ENCODE data around the gene DHX58. TPM values are rescaled to one million over a fixed set of nuclear protein-coding genes. Genes with fewer than 3 reads are reported as not detected.
A peak's percentile ranks its signal among the peaks of the same experiment; 100 is the strongest.
"Not testable (repeated sequence)": the region's sequence is repeated elsewhere in the genome, so short reads cannot be mapped to it uniquely, and the experiment has no call there.

Gene DHX58
- total and polyA plus RNA-seq, 2 of the 4 experiments (the other 2 are of a cell fraction): 1.1 to 2.8 TPM

GRCh38 chr17:42141382-42141781 lies 28.9 kb upstream of the DHX58 start (continued):
- TF ChIP-seq BHLHE40 (IDR thresholded peaks at IDR 0.05; ENCODE audit: low read depth, low read length) (no peak), MAFK (IDR thresholded peaks at IDR 0.05; ENCODE audit: low read depth, low read length) (no peak), FOS (IDR thresholded peaks at IDR 0.05; ENCODE audit: low read depth, low read length) (no peak)

GRCh38 chr17:42140690-42141089 lies 28.2 kb upstream of the DHX58 start:
- H3K27ac ChIP-seq (ENCODE audit: insufficient read depth, low read length); CTCF ChIA-PET; H3K4me2 ChIP-seq (ENCODE audit: low read depth, low read length); H2BK20ac ChIP-seq (ENCODE audit: low read depth, low read length); H2AK9ac ChIP-seq (replicated peaks; ENCODE audit: low read depth, low read length, poor library complexity); intact Hi-C loops (cut with micrococcal nuclease); in situ Hi-C loops (cut with MboI; ENCODE audit: low sequenced_read_pairs); H2BK5ac ChIP-seq (ENCODE audit: low read depth, low read length, poor library complexity, severe bottlenecking); H3K56ac ChIP-seq (ENCODE audit: extremely low read depth, insufficient read depth, low read length); H3K9ac ChIP-seq (ENCODE audit: low read depth, low read length); H3K14ac ChIP-seq (replicated peaks; ENCODE audit: low read depth, low read length); dilution Hi-C loops (cut with HindIII; ENCODE audit: low sequenced_read_pairs, unreplicated experiment); H3K4me3 ChIP-seq (ENCODE audit: insufficient read depth, low read depth, low read length); H2AK5ac ChIP-seq (ENCODE audit: low read depth, low read length); POLR2A ChIA-PET (ENCODE audit: unreplicated experiment); BruUV-seq (replicated peaks); H3K23ac ChIP-seq (ENCODE audit: low read depth, low read length); DNase-seq; H3K27me3 ChIP-seq (ENCODE audit: control insufficient read depth, insufficient read depth, low read length); H2AFZ ChIP-seq (replicated peaks; ENCODE audit: low read length, poor library complexity); ATAC-seq (ENCODE audit: low read depth); H4K91ac ChIP-seq (ENCODE audit: insufficient read depth, low read depth, low read length); H3K4ac ChIP-seq (ENCODE audit: low read depth, low read length); H4K8ac ChIP-seq (ENCODE audit: low read depth in 2 of 2, low read length in 2 of 2); H3K9me3 ChIP-seq (ENCODE audit: control insufficient read depth, insufficient read depth, low read length); H4K5ac ChIP-seq (ENCODE audit: low read depth, low read length); H2BK120ac ChIP-seq (ENCODE audit: low read depth, low read length); H3K18ac ChIP-seq (ENCODE audit: low read depth, low read length); H2BK15ac ChIP-seq (ENCODE audit: low read depth, low read length): not testable (repeated sequence)
- Histone ChIP-seq H4K20me1 (ENCODE audit: insufficient read depth, low read length) (peaks cover 74% of the 10 kb centered on the region), H3K9me1 (ENCODE audit: insufficient read depth, low read length) (peaks cover 47% of the 10 kb centered on the region), H3K4me1 (ENCODE audit: control insufficient read depth, insufficient read depth, low read length) (peaks cover 33% of the 10 kb centered on the region), H3K36me3 (ENCODE audit: control insufficient read depth, insufficient read depth, low read length) (peaks cover 15% of the 10 kb centered on the region), H3K79me1 (ENCODE audit: low read depth in 1 of 2, low read length in 2 of 2) (peaks cover 22 to 80% of the 10 kb centered on the region in 2 experiments)
- peak; percentile 41; the same call in 1 of the 2 replicates for TF ChIP-seq CEBPB (IDR thresholded peaks at IDR 0.05; ENCODE audit: low read depth, low read length)
- no CpG with 5 or more reads among the region's 7 CpGs for WGBS, 2 experiments (ENCODE audit: extremely low coverage in 2 of 2, insufficient read length in 1 of 2)
